Stimulated activated CD8-positive, alpha-beta memory T cell treated with anti-CD3 and anti-CD28 coated beads, Interleukin-15, amount 100 ng/mL, for 48 hours (primary cell): ENCODE data around the gene CEND1.

Source experiments
- DNase-seq, 2 donors: peaks; one replicate each; pipeline ENCODE4 v3.0.0-alpha.2; 2020; ENCODE audit warnings: low read depth in 2 of 2

The CEND1 gene

GRCh38 chr11:777288-778255 lies 12.3 kb downstream of the CEND1 start, which contains the start of gene GATD1:
Gene GATD1 (minus strand): TSS chr11:777487. CDS start chr11:777462, 25 bp downstream.
- DNase-seq, result peak; percentile 91 to 94

DNA sequence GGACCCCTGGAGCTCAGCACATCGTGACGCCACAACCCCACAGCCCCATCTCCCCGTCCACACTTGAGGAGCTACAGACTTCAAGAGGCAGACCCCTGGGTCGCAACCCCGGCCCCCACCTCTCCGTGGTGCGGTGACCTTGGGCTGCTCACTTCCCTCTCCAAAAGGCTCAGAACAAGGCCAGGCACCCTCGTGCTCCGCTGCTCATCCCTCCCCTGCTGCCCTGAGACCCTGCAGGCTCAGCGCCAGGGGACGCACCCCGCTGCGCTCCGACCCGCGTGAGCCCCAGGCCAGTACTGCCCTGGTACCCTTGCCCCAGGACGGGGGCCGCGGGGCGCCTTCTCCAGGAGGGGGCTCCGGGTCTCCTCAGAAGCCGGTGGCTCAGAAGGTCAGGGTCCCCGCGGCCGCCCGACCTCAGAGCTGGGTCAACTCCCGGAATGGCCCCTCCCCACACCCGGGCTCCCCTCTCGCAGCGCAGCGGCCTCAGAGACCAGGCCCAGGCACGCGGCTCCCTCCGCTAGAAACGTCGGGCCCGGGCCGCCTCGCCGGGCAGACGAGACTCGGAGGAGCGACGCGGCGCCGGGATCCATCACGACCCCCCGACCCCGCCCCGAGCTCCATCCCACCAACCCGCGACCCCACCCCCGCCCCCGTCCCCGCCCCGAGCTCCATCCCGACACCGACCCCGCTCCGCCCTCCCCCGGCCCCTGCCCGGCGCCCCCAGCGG lies 13.2 kb downstream of the CEND1 start:
- DNase-seq, result no peak

- no peak for DNase-seq
Measured at GRCh38 chr11:776263-776560, 13.7 kb downstream of the CEND1 start.

DNA sequence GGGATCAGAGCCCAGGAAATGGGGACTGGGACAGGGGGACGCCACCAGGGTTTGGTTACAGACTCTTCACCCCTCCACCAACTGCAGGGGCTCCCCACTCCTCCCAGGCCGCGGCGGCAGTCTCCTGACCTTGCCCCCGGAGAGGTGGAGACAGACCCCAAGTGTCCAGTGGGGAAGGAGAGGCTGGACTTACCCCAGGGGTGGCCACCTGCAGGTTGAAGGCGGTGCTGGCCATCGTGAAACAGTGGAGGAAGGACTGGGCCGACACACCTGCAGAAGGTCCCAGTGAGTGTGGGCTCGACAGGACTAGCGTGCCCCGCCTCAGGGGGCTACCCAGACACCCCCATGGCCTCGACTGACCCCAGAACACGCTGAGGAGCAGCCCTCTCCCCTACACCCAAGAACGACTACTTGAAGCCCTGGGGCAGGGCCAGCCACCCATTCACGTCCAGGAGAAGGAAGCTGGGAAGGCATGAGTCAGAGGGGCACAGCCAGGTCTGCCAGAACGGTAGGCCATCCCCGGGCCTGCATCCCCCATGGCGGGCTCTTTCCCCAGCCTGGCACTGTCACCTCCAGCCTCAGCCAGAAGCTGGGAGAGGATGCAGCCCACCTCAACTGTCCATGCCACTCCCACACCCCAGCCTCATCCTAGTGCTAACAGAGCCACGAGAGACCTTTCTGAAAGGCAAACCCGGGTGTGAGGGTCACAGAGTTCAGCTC lies 14.9 kb downstream of the CEND1 start:
- no peak for DNase-seq

DNA sequence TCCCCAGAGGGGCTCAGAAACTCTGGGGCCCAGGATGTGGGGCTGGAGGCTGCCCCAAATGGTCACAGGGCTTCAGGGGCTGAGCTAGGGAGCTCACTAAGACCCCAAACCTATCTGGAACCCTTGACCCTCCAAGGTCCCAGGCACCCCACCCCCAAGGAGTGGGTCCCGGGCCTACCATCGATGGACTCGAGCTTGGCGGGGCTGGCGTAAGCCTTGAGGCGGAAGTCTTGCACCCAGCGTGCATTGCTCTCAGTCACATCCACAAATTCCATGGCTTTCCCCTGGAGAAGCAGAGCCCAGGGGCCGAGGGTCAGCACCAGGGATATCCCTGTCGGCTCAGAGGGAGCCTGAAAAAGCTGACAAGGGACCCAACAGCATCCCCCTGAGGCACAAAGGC lies 16.1 kb downstream of the CEND1 start:
- no peak for DNase-seq

- no peak for DNase-seq
Measured at GRCh38 chr11:773425-773824, 16.5 kb downstream of the CEND1 start.

GRCh38 chr11:772429-773390 lies 17.2 kb downstream of the CEND1 start:
- no peak for DNase-seq

DNA sequence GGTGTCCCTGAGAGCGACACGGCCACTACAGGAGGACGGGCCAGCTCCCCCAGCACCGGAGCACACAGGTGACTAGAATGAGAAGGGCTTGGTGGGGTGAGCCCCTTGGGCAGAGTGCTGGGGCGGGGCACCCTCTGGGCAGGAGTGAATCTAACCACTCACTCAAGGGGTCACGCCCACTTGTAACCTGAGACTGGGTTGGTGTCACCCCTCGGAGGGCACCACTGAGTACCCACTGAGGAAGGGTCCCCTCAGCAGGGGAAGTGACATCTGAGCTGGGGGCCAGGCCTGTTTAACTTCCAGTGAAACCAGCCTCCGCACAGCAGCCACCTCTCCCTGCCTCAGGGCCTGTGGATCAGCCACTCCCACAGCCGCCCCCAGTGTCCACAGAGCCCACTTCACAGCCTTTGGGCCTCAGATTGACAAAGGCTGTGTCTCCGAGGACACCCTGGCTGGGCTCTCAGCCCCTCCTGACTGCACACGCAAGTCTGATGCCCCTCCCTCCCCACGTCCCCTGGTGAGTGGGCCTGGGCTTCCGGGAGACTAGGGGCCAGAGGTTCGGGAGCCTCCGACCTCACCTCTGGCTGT lies 18.2 kb downstream of the CEND1 start:
- DNase-seq, result no peak

DNA sequence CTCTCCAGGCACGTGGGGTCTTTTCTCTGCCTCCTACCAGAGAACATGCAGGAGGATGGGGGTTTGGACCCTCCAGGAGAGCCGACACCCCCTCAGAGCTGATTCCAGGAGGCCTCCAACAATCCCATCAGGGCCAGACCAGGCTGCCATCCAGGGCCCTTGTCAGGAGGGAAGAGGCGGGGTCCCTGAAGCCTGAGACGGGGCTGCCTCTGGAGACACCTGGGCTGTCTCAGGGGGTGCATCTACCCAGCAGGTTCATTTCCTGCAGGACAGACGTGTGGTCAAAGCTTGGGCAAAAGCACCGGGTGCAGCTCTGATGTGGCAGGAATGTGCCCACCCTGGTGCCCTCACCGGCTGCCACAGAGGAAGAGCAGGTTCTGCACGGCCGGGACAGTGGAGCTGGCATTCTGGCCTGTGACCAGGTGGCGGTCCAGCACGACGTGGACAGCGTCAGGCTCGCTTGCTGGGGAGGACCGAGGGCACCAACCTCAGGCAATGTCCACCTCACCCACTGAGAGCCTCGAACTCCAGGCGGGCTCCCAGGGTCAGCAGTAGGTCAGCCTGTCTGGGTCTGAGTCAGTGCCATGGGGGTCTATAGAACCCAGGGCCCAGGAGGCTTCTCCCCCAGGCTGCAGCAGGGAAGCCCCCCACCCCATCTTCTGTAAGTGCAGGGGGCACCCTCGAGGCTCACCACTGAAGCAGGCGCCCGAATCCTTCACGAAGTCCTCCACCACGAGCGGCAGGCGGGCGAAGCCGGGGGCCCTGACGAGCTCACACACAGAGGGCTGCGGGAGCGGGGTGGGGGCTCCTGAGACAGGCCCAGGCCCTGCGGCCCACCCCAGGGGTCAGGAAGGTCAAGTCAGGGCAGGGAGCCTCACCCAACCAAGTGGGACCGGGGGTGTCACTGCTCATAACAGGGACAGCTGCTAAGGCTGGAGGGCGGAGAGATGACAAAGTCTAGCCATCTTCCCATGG lies 19.0 kb downstream of the CEND1 start:
- no peak for DNase-seq

DNA sequence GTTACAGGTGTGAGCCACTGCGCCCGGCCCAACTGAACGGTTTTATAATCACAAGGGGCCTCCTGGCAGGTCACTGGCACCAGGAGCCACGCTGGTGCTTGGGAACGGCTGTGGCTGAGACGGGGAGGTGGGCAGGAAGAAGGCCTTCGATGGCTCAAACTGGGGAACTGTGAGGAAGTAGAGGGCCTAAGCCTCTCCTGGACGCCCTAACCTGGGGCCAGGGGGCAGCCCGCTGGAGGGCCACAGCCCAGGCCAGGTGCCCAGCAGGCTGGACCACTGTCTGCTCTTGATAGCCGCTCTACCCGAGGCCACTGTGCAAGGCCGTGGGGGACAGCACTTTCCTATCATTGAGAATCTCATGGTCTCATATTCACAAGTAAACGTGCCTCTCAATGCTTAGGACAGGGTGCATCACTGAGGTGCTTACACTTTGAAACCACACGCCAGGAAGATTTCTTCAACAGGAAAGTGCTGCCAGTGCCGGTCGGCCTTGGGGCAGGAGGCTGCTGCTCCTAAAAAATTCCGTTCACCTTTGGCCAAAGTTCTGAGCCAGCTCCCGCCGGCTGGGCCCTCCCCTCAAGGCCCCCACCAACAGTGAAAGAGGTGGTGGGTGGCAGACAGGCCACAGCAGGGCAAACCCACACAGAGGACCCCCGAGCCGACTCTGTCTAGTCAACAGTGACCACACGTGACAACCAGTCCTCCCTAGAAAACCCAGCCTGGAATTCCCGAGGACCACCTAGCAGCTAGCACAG lies 19.8 kb downstream of the CEND1 start:
- DNase-seq, result no peak

GRCh38 chr11:767238-767637 lies 22.7 kb downstream of the CEND1 start:
- no peak for DNase-seq

DNA sequence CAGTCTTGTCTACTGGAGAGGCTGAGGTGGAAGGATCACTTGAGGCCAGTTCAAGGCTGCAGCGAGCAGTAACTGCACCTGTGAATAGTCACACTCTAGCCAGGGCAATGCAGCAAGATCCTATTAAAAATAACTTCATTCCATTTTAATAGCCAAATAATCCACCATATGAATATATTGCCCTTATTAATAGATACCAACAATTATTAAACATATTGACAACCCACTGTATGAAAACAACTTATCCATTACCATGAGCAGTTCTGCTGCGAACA lies 23.0 kb downstream of the CEND1 start:
- DNase-seq, result no peak

- no peak for DNase-seq
Measured at GRCh38 chr11:766106-766935, 23.6 kb downstream of the CEND1 start.

DNA sequence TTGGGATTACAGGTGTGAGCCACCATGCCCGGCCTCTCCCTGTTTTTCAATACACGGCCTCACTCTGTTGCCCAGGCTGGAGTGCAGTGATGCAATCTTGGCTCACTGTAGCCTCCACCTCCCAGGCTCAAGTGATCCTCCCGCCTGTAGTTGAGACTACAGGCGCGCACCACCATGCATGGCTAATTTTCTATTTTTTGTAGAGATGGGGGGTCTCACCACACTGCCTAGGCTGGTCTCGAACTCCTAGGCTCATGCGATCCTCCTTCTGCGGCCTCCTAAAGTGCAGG lies 24.1 kb downstream of the CEND1 start:
- DNase-seq, result no peak

GRCh38 chr11:765025-765801 lies 24.7 kb downstream of the CEND1 start:
- DNase-seq, result peak; percentile 40 to 46

DNA sequence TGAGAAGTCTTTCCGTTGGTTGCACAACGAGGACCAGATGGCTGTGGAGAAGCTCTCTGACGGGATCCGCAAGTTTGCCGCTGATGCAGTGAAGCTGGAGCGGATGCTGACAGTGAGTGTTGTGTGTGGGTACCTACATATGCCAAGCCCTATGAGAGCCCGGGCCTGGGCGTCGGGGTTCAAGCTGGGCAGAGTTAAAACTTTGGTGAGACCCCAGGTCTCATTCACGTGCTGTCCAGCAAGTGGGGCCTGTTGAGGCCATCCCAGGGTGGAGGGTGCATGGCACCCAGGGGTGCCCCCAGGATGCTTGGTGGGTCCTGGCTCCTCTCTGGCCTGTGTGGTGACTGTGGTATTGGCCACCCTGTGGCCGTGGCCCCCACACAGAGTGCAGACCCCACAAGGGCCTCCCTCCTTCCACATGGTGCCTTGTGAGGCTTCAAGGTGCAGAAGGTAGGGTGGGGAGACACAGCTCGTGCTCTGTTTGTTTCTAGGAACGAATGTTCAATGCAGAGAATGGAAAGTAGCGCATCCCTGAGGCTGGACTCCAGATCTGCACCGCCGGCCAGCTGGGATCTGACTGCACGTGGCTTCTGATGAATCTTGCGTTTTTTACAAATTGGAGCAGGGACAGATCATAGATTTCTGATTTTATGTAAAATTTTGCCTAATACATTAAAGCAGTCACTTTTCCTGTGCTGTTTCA lies 25.4 kb downstream of the CEND1 start:
- DNase-seq, result no peak
